WTC11 (cell line): ENCODE results near the gene TBC1D14. TPM values are rescaled to one million over a fixed set of nuclear protein-coding genes. Genes with fewer than 3 reads are reported as not detected.
"Not testable (repeated sequence)": the region's sequence is repeated elsewhere in the genome, so short reads cannot be mapped to it uniquely, and the experiment has no call there.

Experiments used
- ATAC-seq: fragments of 200-7000 bp; cut with Tn5 transposase; 2 replicates; pipeline ENCODE4 v1.10.0; 2021; ENCODE audit warnings: mild to moderate bottlenecking, moderate library complexity
- CTCF ChIA-PET: fragments of 300-600 bp; sonication (Branson Sonifier 250); formaldehyde crosslinking; loops from one replicate; lab custom pipeline; 2021; ENCODE audit warnings: antibody characterized with exemption; lab: Charles Lee
- POLR2A ChIA-PET: fragments of 350-600 bp; sonication (Branson Sonifier 250); formaldehyde crosslinking; loops from one replicate; lab custom pipeline; 2021; ENCODE audit warnings: antibody characterized with exemption; lab: Charles Lee
- DNase-seq: peaks from one replicate; pipeline ENCODE4 v3.0.0; 2021; ENCODE audit warnings: low spot score
- H3K27ac Mint-ChIP-seq: 2 replicates; pipeline ENCODE4 v1.8.0; 2021; ENCODE audit warnings: mixed read lengths
- H3K27me3 Mint-ChIP-seq: 2 replicates; pipeline ENCODE4 v1.8.0; 2021; ENCODE audit warnings: low read depth, mild to moderate bottlenecking, moderate library complexity, mixed read lengths
- H3K36me3 Mint-ChIP-seq: 2 replicates; pipeline ENCODE4 v1.8.0; 2021; ENCODE audit warnings: mixed read lengths
- H3K4me1 Mint-ChIP-seq: 2 replicates; pipeline ENCODE4 v1.8.0; 2022; ENCODE audit warnings: mixed read lengths
- H3K4me3 Mint-ChIP-seq: 2 replicates; pipeline ENCODE4 v1.8.0; 2021; ENCODE audit warnings: mild to moderate bottlenecking, moderate library complexity, mixed read lengths
- H3K9me3 Mint-ChIP-seq: 2 replicates; pipeline ENCODE4 v1.8.0; 2021; ENCODE audit warnings: mixed read lengths
- ATF1 ChIP-seq: sonication (generic); formaldehyde crosslinking; IDR thresholded peaks from 2 replicates; pipeline ENCODE4 v1.8.1; 2023; ENCODE audit warnings: mild to moderate bottlenecking, moderate library complexity, missing genetic modification reagents
- E2F4 ChIP-seq: sonication (generic); formaldehyde crosslinking; IDR thresholded peaks from 2 replicates; pipeline ENCODE4 v1.8.1; 2022; ENCODE audit warnings: low read depth, mild to moderate bottlenecking, moderate library complexity, missing genetic modification reagents, borderline replicate concordance
- FOXK1 ChIP-seq: sonication (generic); formaldehyde crosslinking; IDR thresholded peaks from 2 replicates; pipeline ENCODE4 v1.8.0; 2022; ENCODE audit warnings: mild to moderate bottlenecking, moderate library complexity, missing genetic modification reagents
- FOXP4 ChIP-seq: sonication (generic); formaldehyde crosslinking; IDR thresholded peaks from 2 replicates; pipeline ENCODE4 v1.8.0; 2022; ENCODE audit warnings: mild to moderate bottlenecking, missing genetic modification reagents
- GABPB1 ChIP-seq: sonication (generic); formaldehyde crosslinking; IDR thresholded peaks from 2 replicates; pipeline ENCODE4 v1.8.1; 2023; ENCODE audit warnings: mild to moderate bottlenecking, missing genetic modification reagents
- HMGXB4 ChIP-seq: sonication (generic); formaldehyde crosslinking; IDR thresholded peaks from 2 replicates; pipeline ENCODE4 v1.8.1; 2023; ENCODE audit warnings: mild to moderate bottlenecking, moderate library complexity, missing genetic modification reagents
- MLX ChIP-seq: sonication (generic); formaldehyde crosslinking; IDR thresholded peaks from 2 replicates; pipeline ENCODE4 v1.8.1; 2023; ENCODE audit warnings: mild to moderate bottlenecking, missing genetic modification reagents, moderate library complexity
- USF1 ChIP-seq: sonication (generic); formaldehyde crosslinking; IDR thresholded peaks from 2 replicates; pipeline ENCODE4 v1.8.0; 2022; ENCODE audit warnings: mild to moderate bottlenecking, missing genetic modification reagents
- ZNF138 ChIP-seq: sonication (generic); formaldehyde crosslinking; conservative IDR thresholded peaks from 2 replicates; pipeline ENCODE4 v1.8.1; 2022; ENCODE audit warnings: mild to moderate bottlenecking, moderate library complexity, missing genetic modification reagents
- ZNF396 ChIP-seq: fragments of 250-450 bp; sonication (Bioruptor Pico); IDR thresholded peaks from 2 replicates; pipeline ENCODE4 v1.8.0; 2021; ENCODE audit warnings: mild to moderate bottlenecking, moderate library complexity, borderline replicate concordance
- ZNF423 ChIP-seq: fragments of 250-450 bp; sonication (Bioruptor Pico); IDR thresholded peaks from 2 replicates; pipeline ENCODE4 v2.1.2; 2022; ENCODE audit warnings: mild to moderate bottlenecking, moderate library complexity
- total RNA-seq: library from RNA; stranded (reverse); gene quantifications from 3 replicates; pipeline ENCODE4 v1.2.3, GENCODE V29; 2021

Gene TBC1D14
- total RNA-seq, 1 experiment from 2014 or later, result 45.1 TPM

- Mint-ChIP-seq H3K4me3 (peak overlapping the region; percentile 95), H3K4me1 (peaks cover 33% of the 10 kb centered on the region), H3K9me3 (no peaks in the 10 kb centered on the region), H3K27ac (no peak overlapping the region; the same call in 1 of the 2 replicates), H3K36me3 (no peaks in the 10 kb centered on the region), H3K27me3 (peaks cover 12% of the 10 kb centered on the region)
- ChIA-PET CTCF (interaction anchor here (0.6 to 7.4 kb wide), 10 partner anchors 15 to 209 kb away, joined by 3 to 83 read pairs (median 5); partner anchors contain the start of genes GRPEL1 and TADA2B), POLR2A (interaction anchor here (1.0 kb wide), 1 partner anchor 62 kb away, joined by 3 read pairs; no protein-coding TSS in a partner anchor)
- DNase-seq (no peak), ATAC-seq (peak; percentile 9)
- TF ChIP-seq FOXK1 (CRISPR knock-in tag), result no peak
- TF ChIP-seq ATF1 (CRISPR knock-in tag), result no peak
- TF ChIP-seq ZNF138 (CRISPR knock-in tag), result no peak
- TF ChIP-seq ZNF423 (CRISPR knock-in tag), result no peak
- TF ChIP-seq ZNF396, result no peak
- TF ChIP-seq E2F4 (CRISPR knock-in tag), result no peak
- TF ChIP-seq MLX (CRISPR knock-in tag), result no peak
- TF ChIP-seq HMGXB4, result no peak; the same call in 1 of the 2 replicates
- no peak for TF ChIP-seq FOXP4 (CRISPR knock-in tag)
Measured at GRCh38 chr4:6910340-6910959, 824 bp downstream of the TBC1D14 start.

- peak overlapping the region; percentile 82; the same call in 1 of the 2 replicates for H3K27ac Mint-ChIP-seq
- ChIA-PET POLR2A (interaction anchor here (1.0 kb wide), 1 partner anchor 61 kb away, joined by 3 read pairs; no protein-coding TSS in a partner anchor), CTCF (interaction anchor here (0.6 to 7.4 kb wide), 14 partner anchors 12 to 209 kb away, joined by 3 to 83 read pairs (median 5); partner anchors contain the start of genes GRPEL1 and TADA2B)
- peaks cover 12% of the 10 kb centered on the region for H3K27me3 Mint-ChIP-seq
- 0 out of 2 replicates have a peak, but pooled peaks have one; percentile 31 for TF ChIP-seq GABPB1 (CRISPR knock-in tag)
- no peak for TF ChIP-seq USF1 (CRISPR knock-in tag)
- no peaks in the 10 kb centered on the region for H3K36me3 Mint-ChIP-seq
- H3K9me3 Mint-ChIP-seq, result no peaks in the 10 kb centered on the region
- ATAC-seq, result no peak
- peaks cover 35% of the 10 kb centered on the region for H3K4me1 Mint-ChIP-seq
- H3K4me3 Mint-ChIP-seq, result peak overlapping the region; percentile 95
- no peak for DNase-seq
Measured at GRCh38 chr4:6910960-6911874, 1.6 kb downstream of the TBC1D14 start.

- POLR2A ChIA-PET, H3K9me3 Mint-ChIP-seq, H3K4me3 Mint-ChIP-seq, DNase-seq, H3K36me3 Mint-ChIP-seq, ATAC-seq: not testable (repeated sequence)
- peak overlapping the region; percentile 82; the same call in 1 of the 2 replicates for H3K27ac Mint-ChIP-seq
- CTCF ChIA-PET, result interaction anchor here (0.6 to 7.4 kb wide), 10 partner anchors 11 to 210 kb away, joined by 3 to 83 read pairs (median 4); partner anchors contain the start of genes GRPEL1 and TADA2B
- peaks cover 12% of the 10 kb centered on the region for H3K27me3 Mint-ChIP-seq
- H3K4me1 Mint-ChIP-seq, result peaks cover 42% of the 10 kb centered on the region
Measured at GRCh38 chr4:6911917-6912316, 2.3 kb downstream of the TBC1D14 start.
